DMS79 (cell line): ENCODE measurements around the gene NSD2.
"Not testable (repeated sequence)": the region's sequence is repeated elsewhere in the genome, so short reads cannot be mapped to it uniquely, and the experiment has no call there.

Source experiments
- DNase-seq: peaks from one replicate; lab custom pipeline; 2025; lab: John Stamatoyannopoulos, UW

NSD2 gene

GRCh38 chr4:1870578-1871443, at the start of gene NSD2:
Gene NSD2 (plus strand): TSS chr4:1871393. CDS start chr4:1900655, 29,262 bp downstream.
- DNase-seq, result peak; percentile 36

GRCh38 chr4:1821679-1822567, 49.3 kb upstream of the NSD2 start:
- no peak for DNase-seq

GRCh38 chr4:1822568-1823544, 48.3 kb upstream of the NSD2 start:
- DNase-seq, result no peak

GRCh38 chr4:1823545-1823932, 47.7 kb upstream of the NSD2 start:
- DNase-seq, result no peak

GRCh38 chr4:1824746-1825145, 46.4 kb upstream of the NSD2 start:
- no peak for DNase-seq

GRCh38 chr4:1825326-1825725, 45.9 kb upstream of the NSD2 start:
- no peak for DNase-seq

GRCh38 chr4:1826531-1827350, 44.5 kb upstream of the NSD2 start:
- no peak for DNase-seq

- no peak for DNase-seq
Observed at GRCh38 chr4:1830234-1830633, 41.0 kb upstream of the NSD2 start.

- no peak for DNase-seq
Observed at GRCh38 chr4:1830642-1831228, 40.5 kb upstream of the NSD2 start.

GRCh38 chr4:1831331-1831730, 39.9 kb upstream of the NSD2 start:
- DNase-seq, result no peak

- no peak for DNase-seq
Observed at GRCh38 chr4:1832690-1833089, 38.5 kb upstream of the NSD2 start.

GRCh38 chr4:1833307-1834046, 37.7 kb upstream of the NSD2 start:
- no peak for DNase-seq

- DNase-seq, result no peak
Observed at GRCh38 chr4:1834047-1834775, 37.0 kb upstream of the NSD2 start.

- DNase-seq, result not testable (repeated sequence)
Observed at GRCh38 chr4:1835836-1836235, 35.4 kb upstream of the NSD2 start.

GRCh38 chr4:1836650-1837049, 34.5 kb upstream of the NSD2 start:
- no peak for DNase-seq

- no peak for DNase-seq
Observed at GRCh38 chr4:1837069-1837468, 34.1 kb upstream of the NSD2 start.

- DNase-seq, result no peak
Observed at GRCh38 chr4:1839282-1839681, 31.9 kb upstream of the NSD2 start.

GRCh38 chr4:1841201-1841886, 29.8 kb upstream of the NSD2 start:
- DNase-seq, result no peak

- DNase-seq, result no peak
Observed at GRCh38 chr4:1841887-1842210, 29.3 kb upstream of the NSD2 start.
